HG03457 (cell line): ENCODE measurements around the gene CDKN2AIP.
A peak's percentile ranks its signal among the peaks of the same experiment; 100 is the strongest.

ENCODE experiments used
- ATAC-seq: cut with Tn5 transposase; IDR thresholded peaks from one replicate; pipeline ENCODE4 v1.9.1; 2021; ENCODE audit warnings: moderate number of reproducible peaks; ENCODE audit not compliant: unreplicated experiment

The CDKN2AIP gene

DNA sequence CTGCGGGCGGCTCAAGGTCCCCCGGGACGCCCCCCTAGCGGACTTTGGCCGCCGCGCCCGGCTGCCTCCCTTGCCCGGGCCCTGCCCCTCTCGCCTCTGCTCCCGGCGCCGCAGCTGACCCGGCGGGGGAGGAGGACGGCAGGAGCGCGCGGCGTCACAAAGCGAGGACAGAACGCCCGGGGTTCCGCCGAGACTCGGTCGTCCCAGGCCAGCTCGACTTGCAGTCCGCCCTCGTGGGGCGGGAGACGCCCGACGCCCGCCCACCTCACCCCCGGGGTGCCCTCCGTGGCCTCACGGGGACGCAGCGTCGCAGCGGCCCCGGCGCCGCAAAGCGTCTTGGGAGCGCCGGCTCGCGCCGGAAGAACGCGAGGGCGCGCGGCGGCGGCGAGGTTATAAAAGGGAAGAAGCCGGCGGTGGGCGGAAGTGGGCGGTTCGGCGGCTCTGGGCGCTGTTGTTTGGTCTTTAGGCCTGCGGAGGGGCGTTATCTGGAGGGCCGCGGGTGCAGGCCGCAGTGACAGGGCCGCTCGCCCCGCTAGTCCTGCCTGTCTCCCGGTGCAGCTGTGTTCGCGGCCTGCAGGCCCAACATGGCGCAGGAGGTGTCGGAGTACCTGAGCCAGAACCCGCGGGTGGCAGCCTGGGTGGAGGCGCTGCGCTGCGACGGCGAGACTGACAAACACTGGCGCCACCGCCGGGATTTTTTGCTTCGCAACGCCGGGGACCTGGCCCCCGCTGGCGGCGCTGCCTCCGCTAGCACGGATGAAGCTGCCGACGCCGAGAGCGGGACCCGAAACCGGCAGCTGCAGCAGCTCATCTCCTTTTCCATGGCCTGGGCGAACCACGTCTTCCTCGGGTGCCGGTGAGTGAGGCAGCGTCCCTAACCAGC, at the start of gene CDKN2AIP:
Gene CDKN2AIP (plus strand): TSS at position 423 of the 883 bp plus-strand sequence. CDS start 162 bp downstream, at position 585.
- ATAC-seq, result peak; percentile 85

- no peak for ATAC-seq
These were observed 49.0 kb upstream of the CDKN2AIP start for GRCh38 chr4:183395395-183395794.

GRCh38 chr4:183396227-183396637, 48.2 kb upstream of the CDKN2AIP start:
- no peak for ATAC-seq

GRCh38 chr4:183397741-183398297, 46.6 kb upstream of the CDKN2AIP start:
- no peak for ATAC-seq

- peak; percentile 94 for ATAC-seq
These were observed 45.9 kb upstream of the CDKN2AIP start for GRCh38 chr4:183398298-183399125.

GRCh38 chr4:183399126-183399522, 45.3 kb upstream of the CDKN2AIP start:
- ATAC-seq, result no peak

DNA sequence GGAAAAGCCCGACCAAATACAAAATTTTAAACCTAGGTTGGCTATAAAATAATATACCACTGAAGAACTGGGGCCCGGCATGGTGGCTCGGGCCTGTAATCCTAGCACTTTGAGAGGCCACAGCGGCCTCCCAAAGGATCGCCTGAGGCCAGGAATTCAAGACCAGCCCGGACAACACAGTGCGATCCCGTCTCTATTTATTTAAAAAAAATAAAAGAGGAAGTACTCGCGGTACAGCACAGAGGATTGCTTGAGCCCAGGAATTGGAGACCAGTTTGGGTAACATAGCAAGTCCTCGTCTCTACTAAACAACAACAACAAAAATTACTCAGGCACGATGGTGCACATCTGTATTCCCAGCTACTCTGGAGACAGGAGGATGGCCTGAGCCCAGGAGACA, 44.8 kb upstream of the CDKN2AIP start:
- ATAC-seq, result no peak

GRCh38 chr4:183400035-183400434, 44.4 kb upstream of the CDKN2AIP start:
- ATAC-seq, result no peak

GRCh38 chr4:183401473-183401872, 43.0 kb upstream of the CDKN2AIP start:
- ATAC-seq, result no peak

DNA sequence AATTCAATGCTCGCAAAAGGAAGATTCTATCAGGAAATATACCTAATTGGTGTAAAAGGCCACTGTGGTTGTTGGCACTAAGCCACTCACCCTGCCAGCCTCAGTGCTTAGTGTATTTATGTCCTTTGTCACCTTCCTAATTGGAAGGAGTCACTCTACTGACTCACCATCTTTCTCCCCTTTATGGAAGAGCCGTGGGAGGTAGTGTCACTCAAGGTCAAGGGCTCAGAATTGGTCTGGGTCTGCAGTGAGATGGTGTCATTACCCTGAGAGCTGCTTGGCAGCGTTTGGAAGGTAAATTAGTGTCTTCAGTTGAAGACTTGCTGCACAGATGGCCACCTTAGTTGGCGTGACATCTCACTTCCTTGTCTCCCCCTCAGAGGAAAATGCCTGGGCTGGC, 41.7 kb upstream of the CDKN2AIP start:
- no peak for ATAC-seq

DNA sequence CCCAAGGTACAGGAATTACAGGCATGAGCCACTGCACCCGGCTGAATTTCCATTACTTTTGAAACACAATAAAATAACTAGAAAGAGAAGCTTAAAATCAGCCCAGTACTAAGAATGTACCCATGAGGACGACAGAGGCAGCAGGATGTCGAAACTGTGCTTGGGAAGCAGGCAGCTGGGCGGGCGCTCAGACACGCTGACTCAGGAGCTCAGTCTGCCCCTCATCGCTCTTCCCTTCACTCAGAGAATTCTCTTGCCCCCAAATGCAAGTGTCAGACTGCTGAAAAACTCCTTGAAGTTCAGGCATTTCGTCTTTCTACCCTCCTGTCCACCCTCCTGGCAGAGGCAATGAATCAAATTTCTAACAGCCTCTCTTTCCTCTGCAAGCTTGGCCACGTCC, 41.0 kb upstream of the CDKN2AIP start:
- ATAC-seq, result no peak

DNA sequence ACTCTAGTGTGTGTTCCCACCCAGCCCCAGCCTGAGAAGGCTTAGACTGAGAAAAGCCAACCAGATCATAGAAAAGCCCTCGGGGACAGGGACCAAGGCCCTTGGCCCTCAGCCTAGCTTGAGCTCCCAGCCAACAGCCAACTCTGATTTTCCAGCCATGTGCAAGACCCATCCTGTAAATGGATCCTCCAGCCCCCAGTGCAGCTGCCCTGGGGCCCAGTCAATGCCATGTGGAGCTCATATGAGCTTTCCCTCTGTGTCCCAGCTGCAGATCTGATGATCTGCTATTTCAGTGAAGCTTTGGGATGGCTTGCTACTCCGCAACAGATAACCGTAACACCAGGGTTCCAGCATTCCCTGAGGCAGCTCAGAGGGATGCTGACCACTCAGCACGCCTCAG, 40.5 kb upstream of the CDKN2AIP start:
- ATAC-seq, result no peak

DNA sequence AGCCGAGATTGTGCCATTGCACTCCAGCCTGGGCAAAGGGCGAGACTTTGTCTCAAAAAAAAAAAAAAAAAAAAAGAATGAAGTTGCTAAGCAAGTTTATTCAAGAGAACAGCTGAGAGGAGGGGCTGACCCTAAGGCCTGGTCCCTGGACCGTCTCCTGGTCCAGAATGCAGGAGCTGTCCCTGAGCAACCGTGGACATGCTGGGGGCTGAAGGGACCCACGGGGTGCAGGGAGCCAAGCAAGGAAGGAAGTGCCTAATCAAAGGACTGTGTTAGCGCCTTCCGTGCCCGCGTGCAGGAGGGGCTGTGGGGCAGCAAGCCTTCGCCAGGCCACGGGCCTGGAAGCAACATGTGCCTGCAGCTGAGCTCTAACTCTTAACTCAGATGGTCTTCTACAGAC, 39.1 kb upstream of the CDKN2AIP start:
- no peak for ATAC-seq

DNA sequence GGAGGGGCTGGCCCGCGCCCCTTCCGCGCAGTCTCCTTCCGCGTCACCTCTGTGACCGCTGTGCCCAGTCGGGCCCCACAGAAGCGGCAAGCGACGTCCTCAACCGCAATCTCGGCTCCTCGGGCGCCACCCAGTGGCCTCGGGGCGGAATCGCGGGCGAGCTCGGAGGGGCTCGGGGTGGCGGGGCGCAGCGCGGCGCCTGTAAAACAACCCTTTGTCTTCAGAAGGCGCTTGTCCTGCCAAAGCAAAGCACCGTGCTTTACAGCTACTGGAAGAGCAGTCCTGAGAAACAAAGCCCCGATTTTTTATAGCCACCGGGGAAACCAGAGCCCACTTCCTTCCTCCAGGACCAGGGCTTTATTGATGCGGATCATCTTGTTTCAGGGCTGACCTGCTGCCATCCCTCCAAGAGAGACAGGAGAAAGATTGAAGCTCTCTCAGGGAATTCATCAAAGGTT, 37.3 kb upstream of the CDKN2AIP start:
- ATAC-seq, result peak; percentile 92

GRCh38 chr4:183407635-183408464, 36.6 kb upstream of the CDKN2AIP start:
- no peak for ATAC-seq

GRCh38 chr4:183408796-183409195, 35.6 kb upstream of the CDKN2AIP start:
- ATAC-seq, result no peak

DNA sequence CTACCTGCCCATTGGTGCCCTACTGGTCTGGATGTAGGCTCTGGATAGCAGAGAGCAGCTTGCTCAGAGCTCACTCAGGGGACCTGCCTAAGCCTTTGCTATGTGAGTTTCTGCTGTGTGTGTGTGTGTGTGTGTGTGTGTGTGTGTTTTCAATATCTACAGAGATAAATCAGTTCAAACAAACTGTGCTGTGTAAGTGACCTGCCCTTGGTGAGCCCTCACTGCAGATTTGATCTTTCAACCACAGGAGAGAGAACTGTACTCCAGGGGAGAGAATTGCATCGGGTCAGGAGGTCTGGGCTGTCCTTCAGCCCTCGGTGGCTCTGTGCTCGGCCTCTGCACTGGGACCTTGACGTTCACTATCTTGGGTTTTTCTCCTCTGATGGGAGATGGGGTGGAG, 35.0 kb upstream of the CDKN2AIP start:
- no peak for ATAC-seq

GRCh38 chr4:183409934-183410333, 34.5 kb upstream of the CDKN2AIP start:
- no peak for ATAC-seq

- ATAC-seq, result peak; percentile 66
These were observed 33.1 kb upstream of the CDKN2AIP start for GRCh38 chr4:183411291-183411861.

GRCh38 chr4:183412821-183413220, 31.6 kb upstream of the CDKN2AIP start:
- no peak for ATAC-seq
